K562 treated with DMSO at 1 percent for 48 hours (cell line): ENCODE results near the gene PSAPL1. TPM values are rescaled to one million over a fixed set of nuclear protein-coding genes. Genes with fewer than 3 reads are reported as not detected.

ENCODE experiments used
- total RNA-seq: library from RNA; unstranded; fragments of 300-600 nt; gene quantifications from 2 replicates; pipeline ENCODE4 v1.2.3, GENCODE V29; 2022; ENCODE audit warnings: low replicate concordance; ENCODE audit errors: extremely low read depth

The PSAPL1 gene, protein sequence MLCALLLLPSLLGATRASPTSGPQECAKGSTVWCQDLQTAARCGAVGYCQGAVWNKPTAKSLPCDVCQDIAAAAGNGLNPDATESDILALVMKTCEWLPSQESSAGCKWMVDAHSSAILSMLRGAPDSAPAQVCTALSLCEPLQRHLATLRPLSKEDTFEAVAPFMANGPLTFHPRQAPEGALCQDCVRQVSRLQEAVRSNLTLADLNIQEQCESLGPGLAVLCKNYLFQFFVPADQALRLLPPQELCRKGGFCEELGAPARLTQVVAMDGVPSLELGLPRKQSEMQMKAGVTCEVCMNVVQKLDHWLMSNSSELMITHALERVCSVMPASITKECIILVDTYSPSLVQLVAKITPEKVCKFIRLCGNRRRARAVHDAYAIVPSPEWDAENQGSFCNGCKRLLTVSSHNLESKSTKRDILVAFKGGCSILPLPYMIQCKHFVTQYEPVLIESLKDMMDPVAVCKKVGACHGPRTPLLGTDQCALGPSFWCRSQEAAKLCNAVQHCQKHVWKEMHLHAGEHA
- not detected in 2 replicates for total RNA-seq

DNA sequence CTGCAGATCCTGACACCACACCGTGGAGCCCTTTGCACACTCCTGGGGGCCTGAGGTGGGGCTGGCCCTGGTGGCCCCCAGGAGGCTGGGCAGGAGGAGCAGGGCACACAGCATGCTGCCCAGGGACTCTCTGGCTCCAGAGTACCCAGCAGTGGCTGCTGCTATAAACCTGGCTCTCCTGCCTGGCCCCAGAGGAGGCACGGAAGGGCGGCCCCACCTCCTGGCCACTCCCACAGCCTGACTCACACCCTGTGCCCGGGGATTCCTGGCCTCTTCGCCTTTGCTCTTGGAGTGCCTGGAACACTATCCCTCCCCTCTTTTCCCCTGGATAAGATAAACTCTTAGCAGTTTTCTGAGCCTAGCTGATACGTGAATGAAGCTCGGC, at the start of gene PSAPL1:
Gene PSAPL1 (minus strand): TSS at position 165 of the 385 bp plus-strand sequence. CDS start 51 bp downstream, at position 114.

Other genes starting within 250 kb of the PSAPL1 start
- gene SORCS2, start 242.4 kb downstream of the PSAPL1 start, total RNA-seq: not detected in 2 replicates